GM13976 (cell line): ENCODE measurements around the gene RGS21.

ENCODE experiments used
- DNase-seq: peaks from one replicate; pipeline ENCODE4 v3.0.0; 2012; ENCODE audit warnings: low spot score
- CTCF ChIP-seq: IDR thresholded peaks from 2 replicates; pipeline ENCODE4 v1.5.1; 2012; ENCODE audit warnings: borderline replicate concordance, mild to moderate bottlenecking; ENCODE audit not compliant: insufficient read depth; ENCODE audit errors: extremely low read depth, missing control alignments, control extremely low read depth
- in situ Hi-C: fragments of 300-500 bp; cut with MboI; formaldehyde crosslinking; loops from one replicate; pipeline ENCODE4 v1.12.0; 2022; ENCODE audit warnings: low sequenced_read_pairs, mixed read lengths, inconsistent platforms; ENCODE audit not compliant: unreplicated experiment

The RGS21 gene

DNA sequence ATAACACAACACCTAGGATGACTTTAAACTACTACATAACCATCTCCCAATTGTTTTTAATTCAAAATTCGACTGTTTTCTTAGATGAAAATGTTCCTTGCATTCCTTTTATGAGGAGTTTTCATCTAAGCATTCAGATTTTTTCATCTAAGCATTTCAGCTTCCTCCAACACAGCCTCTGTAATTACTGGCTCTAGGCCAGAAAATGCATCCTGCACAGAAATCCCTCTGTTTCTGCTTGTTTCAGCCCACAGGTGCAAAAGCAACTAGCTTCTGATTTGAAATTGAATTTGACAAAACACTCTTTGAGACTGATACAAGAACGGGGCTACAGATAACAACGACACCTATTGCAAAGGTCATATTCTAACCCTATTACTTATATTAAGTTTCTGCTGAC, 90.4 kb downstream of the RGS21 start:
- no peak for DNase-seq
- no peak for TF ChIP-seq CTCF
- in situ Hi-C loops, result no loop called here
